Breast epithelium (tissue), 3 donors: Measurements from ENCODE around the gene HS3ST1.

Experiments
- CTCF ChIP-seq, 3 donors: fragments of 450-650 bp; IDR thresholded peaks; one replicate each; pipeline ENCODE4 v1.5.1; 2016 to 2017; ENCODE audit warnings: antibody characterized with exemption in 3 of 3, mild to moderate bottlenecking in 3 of 3, moderate library complexity in 3 of 3
- POLR2AphosphoS5 ChIP-seq, 3 donors: sonication (generic); formaldehyde crosslinking; IDR thresholded peaks; one replicate each; pipeline ENCODE4 v1.6.1; 2017; ENCODE audit warnings: antibody characterized with exemption in 3 of 3

GRCh38 chr4:11393551-11393950 lies 35.1 kb downstream of the HS3ST1 start:
- no peak for TF ChIP-seq CTCF (IDR thresholded peaks at IDR 0.05)
- TF ChIP-seq POLR2AphosphoS5 (IDR thresholded peaks at IDR 0.05) = no peak
